ENCODE measurements around the gene ACSL1.

Gene ACSL1

GRCh38 chr4:184816962-184817361 lies 8.8 kb downstream of the ACSL1 start:
- in situ Hi-C loops (cut with HindIII; ENCODE audit: low pct_unique_long_range_greater_than_20kb, low sequenced_read_pairs), result no loop called here
- TF ChIP-seq JUND (IDR thresholded peaks at IDR 0.05; ENCODE audit: low read depth), result no peak
- no peak for DNase-seq (ENCODE audit: low read depth in 1 of 2, low spot score in 1 of 2)

GRCh38 chr4:184815046-184815877 lies 10.5 kb downstream of the ACSL1 start:
- no peak for TF ChIP-seq JUND (IDR thresholded peaks at IDR 0.05; ENCODE audit: low read depth)
- DNase-seq (ENCODE audit: low read depth in 1 of 2, low spot score in 1 of 2), result peak; percentile 65 to 88
- in situ Hi-C loops (cut with HindIII; ENCODE audit: low pct_unique_long_range_greater_than_20kb, low sequenced_read_pairs), result no loop called here

- TF ChIP-seq JUND (IDR thresholded peaks at IDR 0.05; ENCODE audit: low read depth), result no peak
- no peak for DNase-seq (ENCODE audit: low read depth in 1 of 2, low spot score in 1 of 2)
- in situ Hi-C loops (cut with HindIII; ENCODE audit: low pct_unique_long_range_greater_than_20kb, low sequenced_read_pairs), result no loop called here
Observed at GRCh38 chr4:184814686-184815045, 11.1 kb downstream of the ACSL1 start.

- in situ Hi-C loops (cut with HindIII; ENCODE audit: low pct_unique_long_range_greater_than_20kb, low sequenced_read_pairs), result no loop called here
- DNase-seq (ENCODE audit: low read depth in 1 of 2, low spot score in 1 of 2), result peak in 1 of 2 experiments; percentile 23
- TF ChIP-seq JUND (IDR thresholded peaks at IDR 0.05; ENCODE audit: low read depth), result no peak
Observed at GRCh38 chr4:184812651-184813181, 13.1 kb downstream of the ACSL1 start.

- TF ChIP-seq JUND (IDR thresholded peaks at IDR 0.05; ENCODE audit: low read depth), result no peak
- in situ Hi-C loops (cut with HindIII; ENCODE audit: low pct_unique_long_range_greater_than_20kb, low sequenced_read_pairs), result no loop called here
- no peak for DNase-seq (ENCODE audit: low read depth in 1 of 2, low spot score in 1 of 2)
Observed at GRCh38 chr4:184812199-184812542, 13.6 kb downstream of the ACSL1 start.

GRCh38 chr4:184811526-184812198 lies 14.1 kb downstream of the ACSL1 start:
- no peak for DNase-seq (ENCODE audit: low read depth in 1 of 2, low spot score in 1 of 2)
- no peak for TF ChIP-seq JUND (IDR thresholded peaks at IDR 0.05; ENCODE audit: low read depth)
- in situ Hi-C loops (cut with HindIII; ENCODE audit: low pct_unique_long_range_greater_than_20kb, low sequenced_read_pairs), result no loop called here

GRCh38 chr4:184810720-184811119 lies 15.0 kb downstream of the ACSL1 start:
- DNase-seq (ENCODE audit: low read depth in 1 of 2, low spot score in 1 of 2), result no peak
- no peak for TF ChIP-seq JUND (IDR thresholded peaks at IDR 0.05; ENCODE audit: low read depth)
- in situ Hi-C loops (cut with HindIII; ENCODE audit: low pct_unique_long_range_greater_than_20kb, low sequenced_read_pairs), result no loop called here

GRCh38 chr4:184808713-184809050 lies 17.1 kb downstream of the ACSL1 start:
- TF ChIP-seq JUND (IDR thresholded peaks at IDR 0.05; ENCODE audit: low read depth), result no peak
- no peak for DNase-seq (ENCODE audit: low read depth in 1 of 2, low spot score in 1 of 2)
- in situ Hi-C loops (cut with HindIII; ENCODE audit: low pct_unique_long_range_greater_than_20kb, low sequenced_read_pairs), result no loop called here

GRCh38 chr4:184807797-184808712 lies 17.7 kb downstream of the ACSL1 start:
- DNase-seq (ENCODE audit: low read depth in 1 of 2, low spot score in 1 of 2), result no peak
- in situ Hi-C loops (cut with HindIII; ENCODE audit: low pct_unique_long_range_greater_than_20kb, low sequenced_read_pairs), result no loop called here
- TF ChIP-seq JUND (IDR thresholded peaks at IDR 0.05; ENCODE audit: low read depth), result no peak

- in situ Hi-C loops (cut with HindIII; ENCODE audit: low pct_unique_long_range_greater_than_20kb, low sequenced_read_pairs), result no loop called here
- TF ChIP-seq JUND (IDR thresholded peaks at IDR 0.05; ENCODE audit: low read depth), result no peak
- peak in 1 of 2 experiments; percentile 76 for DNase-seq (ENCODE audit: low read depth in 1 of 2, low spot score in 1 of 2)
Observed at GRCh38 chr4:184807256-184807655, 18.5 kb downstream of the ACSL1 start.

GRCh38 chr4:184806711-184807110 lies 19.1 kb downstream of the ACSL1 start:
- TF ChIP-seq JUND (IDR thresholded peaks at IDR 0.05; ENCODE audit: low read depth), result no peak
- in situ Hi-C loops (cut with HindIII; ENCODE audit: low pct_unique_long_range_greater_than_20kb, low sequenced_read_pairs), result no loop called here
- no peak for DNase-seq (ENCODE audit: low read depth in 1 of 2, low spot score in 1 of 2)

- in situ Hi-C loops (cut with HindIII; ENCODE audit: low pct_unique_long_range_greater_than_20kb, low sequenced_read_pairs), result no loop called here
- no peak for TF ChIP-seq JUND (IDR thresholded peaks at IDR 0.05; ENCODE audit: low read depth)
- no peak for DNase-seq (ENCODE audit: low read depth in 1 of 2, low spot score in 1 of 2)
Observed at GRCh38 chr4:184806229-184806550, 19.6 kb downstream of the ACSL1 start.

Measured in T47D (cell line).